H9 (cell line): ENCODE measurements around the gene AMMECR1. TPM values are rescaled to one million over a fixed set of nuclear protein-coding genes. Genes with fewer than 3 reads are reported as not detected.

Experiments used
- DNase-seq: peaks from one replicate; pipeline ENCODE4 v3.0.0-alpha.2; 2017
- H2AFZ ChIP-seq: one replicate; pipeline ENCODE4 v1.6.1; 2013; ENCODE audit warnings: mild to moderate bottlenecking, low read length, control low read depth, moderate library complexity
- H2AK5ac ChIP-seq: 2 replicates; pipeline ENCODE4 v1.6.1; 2013; ENCODE audit warnings: low read length, control low read depth, mixed read lengths; ENCODE audit not compliant: insufficient read length
- H2BK120ac ChIP-seq: one replicate; pipeline ENCODE4 v1.6.1; 2013; ENCODE audit warnings: low read depth, mild to moderate bottlenecking, low read length, control low read depth, inconsistent platforms; ENCODE audit not compliant: poor library complexity, severe bottlenecking
- H2BK12ac ChIP-seq: 2 replicates; pipeline ENCODE4 v1.6.1; 2013; ENCODE audit warnings: low read length, control low read depth, mixed read lengths, low read depth; ENCODE audit not compliant: insufficient read length
- H2BK15ac ChIP-seq: 2 replicates; pipeline ENCODE4 v1.6.1; 2013; ENCODE audit warnings: low read depth, low read length, control low read depth
- H2BK20ac ChIP-seq: one replicate; pipeline ENCODE4 v1.6.1; 2013; ENCODE audit warnings: low read depth, mild to moderate bottlenecking, low read length, control low read depth, inconsistent platforms; ENCODE audit not compliant: poor library complexity, severe bottlenecking
- H2BK5ac ChIP-seq: 2 replicates; pipeline ENCODE4 v1.6.1; 2013; ENCODE audit warnings: low read length, control low read depth, mixed read lengths; ENCODE audit not compliant: insufficient read length
- H3K14ac ChIP-seq: 2 replicates; pipeline ENCODE4 v1.6.1; 2013; ENCODE audit warnings: low read length, control low read depth; ENCODE audit not compliant: insufficient read depth
- H3K18ac ChIP-seq: 2 replicates; pipeline ENCODE4 v1.6.1; 2013; ENCODE audit warnings: low read depth, mild to moderate bottlenecking, mixed read lengths, low read length, control low read depth; ENCODE audit not compliant: insufficient read length
- H3K23ac ChIP-seq: 2 replicates; pipeline ENCODE4 v1.6.1; 2013; ENCODE audit warnings: low read length, control low read depth, mixed read lengths, low read depth; ENCODE audit not compliant: insufficient read length
- H3K23me2 ChIP-seq: 2 replicates; pipeline ENCODE4 v1.6.1; 2013; ENCODE audit warnings: low read depth, mild to moderate bottlenecking, mixed read lengths, low read length, control low read depth; ENCODE audit not compliant: insufficient read length, poor library complexity, severe bottlenecking
- H3K27ac ChIP-seq: 2 replicates; pipeline ENCODE4 v1.5.1; 2013; ENCODE audit warnings: low read length, control low read depth, mixed read lengths, low read depth; ENCODE audit not compliant: insufficient read length
- H3K27me3 ChIP-seq: 2 replicates; pipeline ENCODE4 v1.6.1; 2013; ENCODE audit warnings: low read length, control low read depth, inconsistent platforms; ENCODE audit not compliant: insufficient read depth
- H3K4ac ChIP-seq: 2 replicates; pipeline ENCODE4 v1.6.1; 2013; ENCODE audit warnings: low read depth, mild to moderate bottlenecking, control low read depth, inconsistent platforms, low read length, moderate library complexity
- H3K4me1 ChIP-seq: 2 replicates; pipeline ENCODE4 v1.6.1; 2013; ENCODE audit warnings: low read length, control low read depth, inconsistent platforms; ENCODE audit not compliant: insufficient read depth
- H3K4me2 ChIP-seq: 2 replicates; pipeline ENCODE4 v1.6.1; 2013; ENCODE audit warnings: low read length, control low read depth, mixed read lengths; ENCODE audit not compliant: insufficient read length, insufficient read depth
- H3K56ac ChIP-seq: 2 replicates; pipeline ENCODE4 v1.6.1; 2013; ENCODE audit warnings: low read depth, mild to moderate bottlenecking, mixed read lengths, low read length, control low read depth; ENCODE audit not compliant: insufficient read length
- H3K79me1 ChIP-seq: 2 replicates; pipeline ENCODE4 v1.6.1; 2013; ENCODE audit warnings: low read depth, mild to moderate bottlenecking, moderate library complexity, low read length, control low read depth, inconsistent platforms; ENCODE audit not compliant: insufficient read depth, poor library complexity, severe bottlenecking
- H3K79me2 ChIP-seq: 2 replicates; pipeline ENCODE4 v1.6.1; 2013; ENCODE audit warnings: low read length, control low read depth, inconsistent platforms; ENCODE audit not compliant: insufficient read depth
- H3K9ac ChIP-seq: 2 replicates; pipeline ENCODE4 v1.6.1; 2013; ENCODE audit warnings: low read length, control low read depth, mixed read lengths; ENCODE audit not compliant: insufficient read length; ENCODE audit errors: extremely low read depth
- H3K9me3 ChIP-seq: one replicate; pipeline ENCODE4 v1.6.1; 2013; ENCODE audit warnings: low read depth, low read length, inconsistent platforms; ENCODE audit not compliant: control insufficient read depth
- H3T11ph ChIP-seq: one replicate; pipeline ENCODE4 v1.6.1; 2013; ENCODE audit warnings: mild to moderate bottlenecking, low read length, control low read depth, inconsistent platforms
- H4K20me1 ChIP-seq: one replicate; pipeline ENCODE4 v1.6.1; 2013; ENCODE audit not compliant: control insufficient read depth, insufficient read length, insufficient read depth
- H4K5ac ChIP-seq: 2 replicates; pipeline ENCODE4 v1.6.1; 2013; ENCODE audit warnings: low read depth, mild to moderate bottlenecking, mixed read lengths, low read length, control low read depth; ENCODE audit not compliant: insufficient read length
- H4K8ac ChIP-seq: replicated peaks from 2 replicates; pipeline ENCODE4 v1.6.1; 2013; ENCODE audit warnings: low read length, control low read depth, mixed read lengths, low read depth; ENCODE audit not compliant: insufficient read length
- H4K91ac ChIP-seq: 2 replicates; pipeline ENCODE4 v1.6.1; 2013; ENCODE audit warnings: low read depth, mild to moderate bottlenecking, moderate library complexity, mixed read lengths, low read length, control low read depth; ENCODE audit not compliant: insufficient read length
- H3K27ac Mint-ChIP-seq, 3 experiments: 2 replicates in 2 of 3; 3 replicates in 1 of 3; pipeline ENCODE4 v1.8.0; 2020 to 2021; ENCODE audit warnings: mixed read lengths in 3 of 3, mild to moderate bottlenecking in 1 of 3, moderate library complexity in 1 of 3
- H3K27me3 Mint-ChIP-seq: 2 replicates; pipeline ENCODE4 v1.8.0; 2021; ENCODE audit warnings: low read depth, mild to moderate bottlenecking, moderate library complexity, mixed read lengths
- H3K36me3 Mint-ChIP-seq, 3 experiments: 2 replicates in 2 of 3; 3 replicates in 1 of 3; pipeline ENCODE4 v1.8.0; 2020 to 2021; ENCODE audit warnings: low read depth in 3 of 3, mixed read lengths in 3 of 3; ENCODE audit not compliant: insufficient read depth in 1 of 3
- H3K4me1 Mint-ChIP-seq, 2 experiments: 2 replicates each; pipeline ENCODE4 v1.8.0; 2020; ENCODE audit warnings: mixed read lengths in 2 of 2
- H3K4me3 Mint-ChIP-seq, 2 experiments: 2 replicates in 1 of 2; 3 replicates in 1 of 2; pipeline ENCODE4 v1.8.0; 2020 to 2021; ENCODE audit warnings: mild to moderate bottlenecking in 2 of 2, mixed read lengths in 2 of 2, moderate library complexity in 1 of 2
- H3K9me3 Mint-ChIP-seq, 2 experiments: 2 replicates in 1 of 2; 3 replicates in 1 of 2; pipeline ENCODE4 v1.8.0; 2020; ENCODE audit warnings: mild to moderate bottlenecking in 2 of 2, mixed read lengths in 2 of 2, moderate library complexity in 1 of 2
- WGBS: extraction: QIAGEN DNeasy Blood & Tissue Kit; methylation state at CpG from one replicate; pipeline ENCODE4 v1.1.7; 2013; ENCODE audit warnings: missing lambda C conversion rate, low lambda C conversion rate, mixed read lengths; ENCODE audit not compliant: insufficient read length; ENCODE audit errors: extremely low coverage; 5-methylcytosine and 5-hydroxymethylcytosine counted together
- total RNA-seq: library from RNA; stranded (reverse); gene quantifications from 2 replicates; pipeline ENCODE4 v1.2.1, GENCODE V29; 2021
- TF ChIP-seq, protein P1 (sequence below): fragments of 200-600 bp; sonication (generic); conservative IDR thresholded peaks from 3 replicates; pipeline ENCODE4 v1.8.0; 2021; ENCODE audit warnings: antibody characterized with exemption, mild to moderate bottlenecking

The AMMECR1 gene
- total RNA-seq, 1 experiment from 2014 or later, result 28.5 TPM

DNA sequence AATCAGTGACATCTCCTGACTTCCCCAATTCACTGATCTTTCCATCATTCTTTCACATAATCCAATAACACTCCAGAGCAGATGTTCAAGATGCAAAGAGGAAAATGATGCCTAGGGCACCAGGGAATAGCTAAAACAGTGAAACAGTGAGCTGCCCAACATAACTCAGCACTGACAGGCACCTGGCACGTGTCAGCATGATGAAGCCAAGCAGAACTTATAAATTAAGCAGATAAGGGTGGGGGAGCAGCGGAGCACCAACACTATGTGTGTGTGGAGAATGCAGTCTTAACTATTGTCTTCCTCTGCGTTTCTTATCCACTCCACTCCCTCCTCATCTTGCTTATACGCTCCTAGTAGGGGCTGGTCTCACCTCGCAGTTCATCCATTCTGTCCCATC is 89.4 kb downstream of the AMMECR1 start:
- Histone ChIP-seq H3K18ac (no peak overlapping the region), H3K4me1 (peaks cover 7% of the 10 kb centered on the region), H3K56ac (no peak overlapping the region), H2BK5ac (no peak overlapping the region), H4K5ac (no peak overlapping the region), H3K27me3 (no peaks in the 10 kb centered on the region), H2BK12ac (no peak overlapping the region), H3K14ac (no peak overlapping the region), H2AK5ac (no peak overlapping the region), H3K79me2 (no peaks in the 10 kb centered on the region), H2BK20ac (no peak overlapping the region), H3K9me3 (no peaks in the 10 kb centered on the region), H3K4me2 (no peak overlapping the region), H3K23me2 (no peaks in the 10 kb centered on the region), H3K23ac (no peak overlapping the region), H4K20me1 (no peaks in the 10 kb centered on the region), H3K9ac (no peak overlapping the region), H4K8ac (no peak overlapping the region), H3K27ac (no peak overlapping the region), H2BK15ac (no peak overlapping the region), H4K91ac (no peak overlapping the region), H3K4ac (no peak overlapping the region), H3T11ph (no peak overlapping the region), H3K79me1 (peaks cover 2% of the 10 kb centered on the region), H2BK120ac (no peak overlapping the region), H2AFZ (no peak overlapping the region)
- no peaks in the 10 kb centered on the region; the same call in 1 of the 2 replicates for H3K27me3 Mint-ChIP-seq
- no CpG with 5 or more reads among the region's 5 CpGs for WGBS
- H3K9me3 Mint-ChIP-seq, result peaks cover 17% of the 10 kb centered on the region in 2 experiments; a peak in 4 of 5 replicates
- TF ChIP-seq, protein P1, sequence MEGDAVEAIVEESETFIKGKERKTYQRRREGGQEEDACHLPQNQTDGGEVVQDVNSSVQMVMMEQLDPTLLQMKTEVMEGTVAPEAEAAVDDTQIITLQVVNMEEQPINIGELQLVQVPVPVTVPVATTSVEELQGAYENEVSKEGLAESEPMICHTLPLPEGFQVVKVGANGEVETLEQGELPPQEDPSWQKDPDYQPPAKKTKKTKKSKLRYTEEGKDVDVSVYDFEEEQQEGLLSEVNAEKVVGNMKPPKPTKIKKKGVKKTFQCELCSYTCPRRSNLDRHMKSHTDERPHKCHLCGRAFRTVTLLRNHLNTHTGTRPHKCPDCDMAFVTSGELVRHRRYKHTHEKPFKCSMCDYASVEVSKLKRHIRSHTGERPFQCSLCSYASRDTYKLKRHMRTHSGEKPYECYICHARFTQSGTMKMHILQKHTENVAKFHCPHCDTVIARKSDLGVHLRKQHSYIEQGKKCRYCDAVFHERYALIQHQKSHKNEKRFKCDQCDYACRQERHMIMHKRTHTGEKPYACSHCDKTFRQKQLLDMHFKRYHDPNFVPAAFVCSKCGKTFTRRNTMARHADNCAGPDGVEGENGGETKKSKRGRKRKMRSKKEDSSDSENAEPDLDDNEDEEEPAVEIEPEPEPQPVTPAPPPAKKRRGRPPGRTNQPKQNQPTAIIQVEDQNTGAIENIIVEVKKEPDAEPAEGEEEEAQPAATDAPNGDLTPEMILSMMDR, result no peak
- H3K27ac Mint-ChIP-seq, result no peak overlapping the region
- DNase-seq, result no peak
- H3K36me3 Mint-ChIP-seq, result peaks cover 18 to 31% (median 20%) of the 10 kb centered on the region in 3 experiments
- peaks cover 24 to 33% of the 10 kb centered on the region in 2 experiments for H3K4me1 Mint-ChIP-seq
- H3K4me3 Mint-ChIP-seq, result no peak overlapping the region
